Measurements from ENCODE around the gene HDAC9.

HDAC9 gene

GRCh38 chr7:18558910-18559309 is 63.4 kb downstream of the HDAC9 start:
- DNase-seq: no peak

GRCh38 chr7:18559756-18560155 is 64.2 kb downstream of the HDAC9 start:
- no peak for DNase-seq

GRCh38 chr7:18564779-18565178 is 69.2 kb downstream of the HDAC9 start:
- no peak for DNase-seq

GRCh38 chr7:18565337-18565736 is 69.8 kb downstream of the HDAC9 start:
- no peak for DNase-seq

GRCh38 chr7:18566205-18566604 is 70.7 kb downstream of the HDAC9 start:
- no peak for DNase-seq

- no peak for DNase-seq
Measured at GRCh38 chr7:18566829-18567228, 71.3 kb downstream of the HDAC9 start.

- no peak for DNase-seq
Measured at GRCh38 chr7:18570441-18570840, 74.9 kb downstream of the HDAC9 start.

GRCh38 chr7:18570890-18571478 is 75.4 kb downstream of the HDAC9 start:
- peak; percentile 50 for DNase-seq

GRCh38 chr7:18572154-18572553 is 76.6 kb downstream of the HDAC9 start:
- DNase-seq: no peak

GRCh38 chr7:18572885-18573284 is 77.3 kb downstream of the HDAC9 start:
- DNase-seq: no peak

- DNase-seq: no peak
Measured at GRCh38 chr7:18573410-18574234, 78.1 kb downstream of the HDAC9 start.

GRCh38 chr7:18574235-18574540 is 78.6 kb downstream of the HDAC9 start:
- no peak for DNase-seq

GRCh38 chr7:18574676-18575075 is 79.1 kb downstream of the HDAC9 start:
- DNase-seq: no peak

GRCh38 chr7:18575622-18576572 is 80.3 kb downstream of the HDAC9 start:
- DNase-seq: no peak

- no peak for DNase-seq
Measured at GRCh38 chr7:18577096-18577771, 81.7 kb downstream of the HDAC9 start.

GRCh38 chr7:18579698-18580097 is 84.1 kb downstream of the HDAC9 start:
- no peak for DNase-seq

GRCh38 chr7:18580950-18581349 is 85.4 kb downstream of the HDAC9 start:
- DNase-seq: no peak

- peak; percentile 4 for DNase-seq
Measured at GRCh38 chr7:18583305-18583704, 87.8 kb downstream of the HDAC9 start.

- no peak for DNase-seq
Measured at GRCh38 chr7:18590241-18590640, 94.7 kb downstream of the HDAC9 start.

GRCh38 chr7:18590744-18591340 is 95.3 kb downstream of the HDAC9 start:
- peak; percentile 47 for DNase-seq

- no peak for DNase-seq
Measured at GRCh38 chr7:18593602-18594279, 98.2 kb downstream of the HDAC9 start.

- no peak for DNase-seq
Measured at GRCh38 chr7:18597754-18598153, 102.2 kb downstream of the HDAC9 start.
